SK-N-MC (cell line): ENCODE data around the gene CROCC2.

Experiments
- DNase-seq: peaks from one replicate; pipeline ENCODE4 v3.0.0-alpha.2; 2011; ENCODE audit warnings: low read depth, low spot score
- H3K27ac ChIP-seq: fragments of 200-600 bp; sonication (generic); 2 replicates; pipeline ENCODE4 v1.5.1; 2016; ENCODE audit warnings: mixed run types
- H3K36me3 ChIP-seq: fragments of 200-600 bp; sonication (generic); 2 replicates; pipeline ENCODE4 v1.6.1; 2017; ENCODE audit warnings: antibody characterized with exemption, low read length, mixed read lengths; ENCODE audit not compliant: insufficient read depth
- H3K4me3 ChIP-seq: fragments of 200-600 bp; sonication (generic); 2 replicates; pipeline ENCODE4 v1.5.1; 2016
- H3K9ac ChIP-seq: fragments of 200-600 bp; sonication (generic); 2 replicates; pipeline ENCODE4 v1.8.0; 2017; ENCODE audit warnings: mixed run types, mixed read lengths; ENCODE audit not compliant: insufficient read length
- H3K9me3 ChIP-seq: fragments of 200-600 bp; sonication (generic); 2 replicates; pipeline ENCODE4 v1.6.1; 2017; ENCODE audit warnings: low read depth, mild to moderate bottlenecking, antibody characterized with exemption, low read length, moderate library complexity, mixed read lengths
- EZH2 ChIP-seq: fragments of 200-600 bp; sonication (generic); IDR thresholded peaks from one replicate; pipeline ENCODE4 v1.6.1; 2017; ENCODE audit warnings: antibody characterized with exemption
- FOXP2 ChIP-seq: optimal IDR thresholded peaks from 2 replicates; pipeline ENCODE3; 2011; ENCODE audit warnings: mild to moderate bottlenecking, moderate library complexity; ENCODE audit not compliant: insufficient read depth; ENCODE audit errors: extremely low read length, control extremely low read depth
- POLR2AphosphoS5 ChIP-seq: IDR thresholded peaks from 2 replicates; pipeline ENCODE4 v1.6.1; 2012; ENCODE audit warnings: mild to moderate bottlenecking, low read depth, low read length, borderline replicate concordance

The CROCC2 gene

DNA sequence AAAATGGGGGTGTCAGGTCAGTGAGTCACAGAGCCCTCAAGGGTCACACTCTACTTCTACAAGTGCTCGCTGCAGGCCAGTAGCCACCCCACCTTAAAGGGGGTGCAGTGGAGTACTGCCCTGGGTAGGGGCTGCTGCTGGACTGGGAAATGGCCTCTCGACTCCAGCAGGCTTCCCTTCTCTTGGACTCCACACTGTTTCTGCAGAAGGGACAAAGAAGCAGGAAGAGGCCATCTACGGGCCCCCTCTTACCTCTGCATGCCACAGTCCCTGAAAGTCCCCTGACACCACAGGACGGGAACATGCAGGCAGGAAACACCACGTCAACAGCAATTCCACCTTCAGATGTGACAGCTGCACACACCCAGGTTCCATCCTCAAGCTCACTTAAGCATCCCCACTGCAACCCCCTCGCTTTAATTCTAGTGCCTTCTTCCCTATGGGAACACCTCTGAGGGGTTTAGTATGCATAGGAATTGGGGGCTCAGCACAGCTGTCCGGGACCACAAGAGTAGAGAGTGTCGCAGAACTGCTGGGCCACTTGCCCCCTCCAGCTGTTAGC lies 114.6 kb downstream of the CROCC2 start:
- DNase-seq = no peak
- H3K9ac ChIP-seq = no peak overlapping the region
- no peak overlapping the region for H3K4me3 ChIP-seq
- TF ChIP-seq EZH2 = no peak
- no peak for TF ChIP-seq FOXP2
- no peak for TF ChIP-seq POLR2AphosphoS5
- H3K36me3 ChIP-seq = no peaks in the 10 kb centered on the region
- peaks cover 7% of the 10 kb centered on the region; the same call in 1 of the 2 replicates for H3K9me3 ChIP-seq
- no peak overlapping the region for H3K27ac ChIP-seq

DNA sequence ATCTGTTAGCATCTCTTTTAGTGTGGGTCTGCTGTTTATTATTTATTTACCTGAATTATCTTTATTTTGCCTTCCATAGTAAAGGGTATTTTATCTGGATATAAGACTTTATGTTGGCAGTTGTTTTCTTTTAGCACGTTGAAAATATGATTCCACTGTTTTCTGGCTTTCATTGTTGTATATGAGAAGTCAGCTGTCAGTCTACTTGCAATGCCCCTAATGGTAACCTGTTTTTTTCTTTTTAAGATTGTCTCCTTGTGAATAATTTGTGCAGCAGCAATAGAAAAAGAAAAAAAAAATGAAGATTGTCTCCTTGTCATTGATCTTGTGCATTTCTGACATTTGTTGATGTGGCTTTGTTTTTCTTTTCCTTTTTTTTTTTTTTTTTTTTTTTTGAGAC lies 119.5 kb downstream of the CROCC2 start:
- Histone ChIP-seq H3K9me3 (peaks cover 11% of the 10 kb centered on the region; the same call in 1 of the 2 replicates), H3K36me3 (no peaks in the 10 kb centered on the region), H3K4me3 (no peak overlapping the region), H3K27ac (no peak overlapping the region), H3K9ac (no peak overlapping the region)
- TF ChIP-seq FOXP2 = no peak
- no peak for DNase-seq

DNA sequence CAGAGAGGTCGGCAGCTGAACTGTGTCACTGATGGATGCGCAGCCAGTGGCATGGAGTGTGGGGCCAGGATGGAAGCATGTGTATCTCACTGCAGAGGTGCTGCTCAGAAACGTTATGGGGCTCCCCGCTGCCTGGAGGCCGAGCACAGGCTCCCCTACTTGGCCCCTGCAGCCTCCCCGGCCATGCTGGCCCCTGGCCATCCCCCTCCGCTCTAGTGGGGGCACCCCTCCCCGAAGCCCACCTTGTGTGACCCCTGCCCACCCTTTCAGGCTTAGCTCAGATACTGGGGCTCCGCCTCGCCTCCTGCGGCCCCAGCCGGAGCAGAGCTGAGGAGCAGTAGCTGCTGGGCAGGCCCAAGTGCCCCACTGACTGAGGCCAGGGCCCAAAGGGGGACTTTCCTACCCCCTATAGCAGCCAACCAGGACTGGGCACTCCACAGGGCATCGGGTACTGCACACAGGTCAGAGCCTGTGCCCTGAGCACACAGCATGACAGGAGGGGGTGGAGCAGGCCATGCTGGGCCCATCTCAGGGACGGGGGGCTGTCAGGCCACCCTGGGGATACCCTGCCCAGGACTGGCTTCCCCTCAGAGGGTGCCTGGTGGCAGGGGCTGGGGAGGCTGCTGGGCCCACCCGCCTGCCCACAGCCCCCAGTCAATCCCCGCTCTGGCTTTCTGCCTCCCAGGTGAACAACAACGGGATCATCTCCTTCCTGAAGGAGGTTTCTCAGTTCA lies 123.6 kb downstream of the CROCC2 start:
- no peak overlapping the region for H3K27ac ChIP-seq
- H3K36me3 ChIP-seq = no peaks in the 10 kb centered on the region
- H3K4me3 ChIP-seq = no peak overlapping the region
- peaks cover 11% of the 10 kb centered on the region; the same call in 1 of the 2 replicates for H3K9me3 ChIP-seq
- H3K9ac ChIP-seq = no peak overlapping the region
- no peak for DNase-seq
- TF ChIP-seq POLR2AphosphoS5 (no peak), FOXP2 (no peak), EZH2 (no peak)

DNA sequence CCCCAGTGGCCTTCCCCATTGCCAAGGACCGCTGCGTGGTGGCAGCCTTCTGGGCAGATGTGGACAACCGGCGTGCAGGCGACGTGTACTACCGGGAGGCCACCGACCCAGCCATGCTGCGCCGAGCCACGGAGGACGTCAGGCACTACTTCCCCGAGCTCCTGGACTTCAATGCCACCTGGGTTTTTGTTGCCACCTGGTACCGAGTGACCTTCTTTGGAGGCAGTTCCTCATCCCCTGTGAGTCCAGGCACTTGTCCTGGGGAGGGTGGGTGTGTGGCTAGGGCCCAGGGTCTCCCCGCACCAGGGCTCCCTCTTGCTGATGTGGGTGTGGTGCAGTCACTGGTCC lies 124.2 kb downstream of the CROCC2 start:
- DNase-seq = no peak
- Histone ChIP-seq H3K27ac (no peak overlapping the region), H3K4me3 (no peak overlapping the region), H3K36me3 (no peaks in the 10 kb centered on the region), H3K9ac (no peak overlapping the region), H3K9me3 (peaks cover 8% of the 10 kb centered on the region; the same call in 1 of the 2 replicates)
- TF ChIP-seq EZH2 (no peak), POLR2AphosphoS5 (no peak), FOXP2 (no peak)

DNA sequence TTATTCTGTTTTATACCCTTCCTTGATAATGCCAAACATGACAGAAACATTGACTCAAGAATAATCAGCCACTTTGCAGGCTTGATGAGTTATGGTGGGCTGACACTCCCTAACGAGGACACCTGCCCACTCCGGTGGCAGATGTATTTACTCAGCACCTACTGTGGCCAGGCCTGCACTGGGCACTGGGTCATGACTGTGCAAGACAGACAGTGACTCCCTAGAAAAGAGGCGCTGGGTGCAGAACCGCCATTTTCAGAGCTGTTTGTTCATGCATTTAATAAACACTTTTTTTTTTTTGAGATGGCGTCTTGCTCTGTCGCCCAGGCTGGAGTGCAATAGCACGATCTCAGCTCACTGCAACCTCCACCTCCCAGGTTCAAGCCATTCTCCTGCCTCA lies 124.7 kb downstream of the CROCC2 start:
- no peak for DNase-seq
- no peak overlapping the region for H3K9ac ChIP-seq
- no peaks in the 10 kb centered on the region for H3K36me3 ChIP-seq
- no peak overlapping the region for H3K4me3 ChIP-seq
- no peak overlapping the region for H3K27ac ChIP-seq
- peaks cover 3% of the 10 kb centered on the region; the same call in 1 of the 2 replicates for H3K9me3 ChIP-seq
- TF ChIP-seq FOXP2 (no peak), POLR2AphosphoS5 (no peak), EZH2 (no peak)

DNA sequence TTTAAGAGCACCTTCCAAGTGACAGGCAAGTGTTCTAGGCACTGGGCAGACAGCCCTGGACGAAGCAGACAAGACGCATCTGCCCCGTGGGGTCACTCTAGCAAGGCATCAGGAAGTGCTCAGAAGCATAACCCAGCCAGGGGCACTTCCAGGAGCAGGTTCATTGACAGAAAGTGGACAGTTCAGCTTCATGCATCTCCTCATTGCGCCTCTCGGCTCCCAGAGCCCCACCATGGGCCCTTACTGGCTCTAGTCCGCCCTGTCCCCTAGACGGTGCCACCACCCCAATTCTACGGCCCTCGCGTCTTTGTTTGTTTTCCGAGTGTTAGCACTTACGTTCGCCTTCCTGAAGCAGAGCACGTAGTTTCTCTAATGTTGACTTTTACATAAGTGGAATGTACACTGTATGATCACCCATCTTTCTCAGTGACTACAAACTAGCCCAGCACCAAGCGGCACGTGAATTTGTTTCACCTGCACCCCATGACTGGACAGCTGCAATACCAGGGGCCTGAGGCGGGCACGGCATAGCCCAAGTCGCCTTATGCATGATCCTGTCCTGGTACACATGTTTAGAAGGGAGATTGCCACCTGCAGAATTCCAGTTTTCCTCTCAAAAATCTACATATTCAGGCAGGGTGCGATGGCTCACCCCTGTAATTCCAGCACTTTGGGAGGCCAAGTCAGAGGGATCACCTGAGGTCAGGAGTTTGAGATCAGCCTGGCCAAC lies 125.5 kb downstream of the CROCC2 start:
- no peaks in the 10 kb centered on the region for H3K36me3 ChIP-seq
- H3K4me3 ChIP-seq = no peak overlapping the region
- TF ChIP-seq EZH2 (no peak), FOXP2 (no peak), POLR2AphosphoS5 (no peak)
- no peak overlapping the region for H3K9ac ChIP-seq
- peaks cover under 1% of the 10 kb centered on the region; the same call in 1 of the 2 replicates for H3K9me3 ChIP-seq
- DNase-seq = no peak
- H3K27ac ChIP-seq = no peak overlapping the region

DNA sequence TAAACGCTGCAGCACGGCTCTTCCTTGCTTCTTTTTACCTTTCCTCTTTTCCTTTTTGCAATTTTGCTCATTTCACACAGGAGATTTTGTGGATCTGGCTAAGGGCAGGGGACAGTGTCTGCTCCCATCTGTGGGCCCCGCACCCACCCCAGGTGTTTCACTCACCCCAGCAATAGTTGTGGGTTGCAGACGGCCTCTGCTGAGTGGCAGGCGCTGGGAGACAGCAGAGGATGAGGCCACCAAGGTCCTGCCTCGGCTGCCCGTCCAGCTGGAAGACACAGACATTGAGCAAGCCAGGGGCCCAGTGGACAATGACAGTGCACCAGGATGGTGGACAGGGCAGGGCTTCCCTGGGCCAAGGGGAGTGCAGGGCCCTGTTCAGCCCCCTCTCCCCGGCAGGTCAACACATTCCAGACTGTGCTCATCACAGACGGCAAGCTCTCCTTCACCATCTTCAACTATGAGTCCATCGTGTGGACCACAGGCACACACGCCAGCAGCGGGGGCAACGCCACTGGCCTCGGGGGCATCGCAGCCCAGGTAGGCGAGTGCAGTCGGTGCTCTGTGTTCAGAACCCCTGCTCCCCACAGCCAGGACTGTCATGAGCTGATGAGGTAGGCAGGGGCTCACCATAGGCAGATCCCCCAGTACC lies 127.3 kb downstream of the CROCC2 start:
- no peak overlapping the region for H3K27ac ChIP-seq
- H3K4me3 ChIP-seq = no peak overlapping the region
- H3K9ac ChIP-seq = no peak overlapping the region
- TF ChIP-seq EZH2 (no peak), FOXP2 (no peak), POLR2AphosphoS5 (no peak)
- DNase-seq = no peak
- no peaks in the 10 kb centered on the region for H3K9me3 ChIP-seq
- H3K36me3 ChIP-seq = no peaks in the 10 kb centered on the region

DNA sequence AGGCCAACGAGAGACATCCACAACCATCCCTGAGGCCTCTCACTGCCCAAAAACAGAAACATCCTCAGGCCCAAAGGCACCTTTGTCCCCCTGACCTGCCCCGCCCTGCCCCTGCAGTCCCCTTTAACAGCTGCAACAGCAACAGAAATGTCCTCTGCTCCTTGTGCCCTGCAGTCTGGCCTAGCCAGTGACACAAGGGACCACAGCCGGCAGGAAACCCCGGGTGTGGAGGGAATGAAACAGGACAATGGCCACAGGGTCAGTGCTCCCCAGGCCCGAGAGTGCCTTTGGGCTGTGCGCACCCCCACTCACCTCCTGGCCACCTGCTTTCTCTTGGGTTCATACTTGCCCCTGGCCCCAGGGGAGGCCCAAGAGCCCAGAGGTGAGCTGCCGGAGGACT lies 127.9 kb downstream of the CROCC2 start:
- H3K9me3 ChIP-seq = no peaks in the 10 kb centered on the region
- no peak overlapping the region for H3K27ac ChIP-seq
- H3K9ac ChIP-seq = no peak overlapping the region
- DNase-seq = no peak
- TF ChIP-seq POLR2AphosphoS5 (no peak), FOXP2 (no peak), EZH2 (no peak)
- H3K36me3 ChIP-seq = no peaks in the 10 kb centered on the region
- no peak overlapping the region for H3K4me3 ChIP-seq
